ENCODE results near the gene PLSCR1.
A peak's percentile ranks its signal among the peaks of the same experiment; 100 is the strongest.

The PLSCR1 gene

GRCh38 chr3:146473726-146474125 is 70.7 kb downstream of the PLSCR1 start:
- H3K27me3 ChIP-seq (replicated peaks) = no peaks in the 10 kb centered on the region
- in situ Hi-C loops (cut with HindIII; ENCODE audit: low pct_ligation_motif_present, low sequenced_read_pairs) = no loop called here
- TF ChIP-seq CTCF (IDR thresholded peaks at IDR 0.05; ENCODE audit: low read depth, low read length, missing control alignments) = no peak
- no peak overlapping the region for H3K27ac ChIP-seq
- no peaks in the 10 kb centered on the region for H3K36me3 ChIP-seq (replicated peaks)
- no peak overlapping the region for H3K4me3 ChIP-seq (ENCODE audit: low read depth, low read length)
- DNase-seq = no peak

GRCh38 chr3:146472611-146473010 is 71.8 kb downstream of the PLSCR1 start:
- Histone ChIP-seq H3K4me3 (ENCODE audit: low read depth, low read length) (no peak overlapping the region), H3K27ac (no peak overlapping the region), H3K36me3 (replicated peaks) (no peaks in the 10 kb centered on the region), H3K27me3 (replicated peaks) (no peaks in the 10 kb centered on the region)
- no peak for TF ChIP-seq CTCF (IDR thresholded peaks at IDR 0.05; ENCODE audit: low read depth, low read length, missing control alignments)
- no peak for DNase-seq
- in situ Hi-C loops (cut with HindIII; ENCODE audit: low pct_ligation_motif_present, low sequenced_read_pairs) = no loop called here

GRCh38 chr3:146471012-146471411 is 73.4 kb downstream of the PLSCR1 start:
- no peaks in the 10 kb centered on the region for H3K27me3 ChIP-seq (replicated peaks)
- H3K36me3 ChIP-seq (replicated peaks) = no peaks in the 10 kb centered on the region
- no peak overlapping the region for H3K27ac ChIP-seq
- no peak overlapping the region for H3K4me3 ChIP-seq (ENCODE audit: low read depth, low read length)
- TF ChIP-seq CTCF (IDR thresholded peaks at IDR 0.05; ENCODE audit: low read depth, low read length, missing control alignments) = no peak
- in situ Hi-C loops (cut with HindIII; ENCODE audit: low pct_ligation_motif_present, low sequenced_read_pairs) = no loop called here
- DNase-seq = no peak

GRCh38 chr3:146470425-146470990 is 73.9 kb downstream of the PLSCR1 start:
- no peak overlapping the region for H3K4me3 ChIP-seq (ENCODE audit: low read depth, low read length)
- H3K36me3 ChIP-seq (replicated peaks) = no peaks in the 10 kb centered on the region
- no peak for TF ChIP-seq CTCF (IDR thresholded peaks at IDR 0.05; ENCODE audit: low read depth, low read length, missing control alignments)
- in situ Hi-C loops (cut with HindIII; ENCODE audit: low pct_ligation_motif_present, low sequenced_read_pairs) = no loop called here
- no peak for DNase-seq
- H3K27me3 ChIP-seq (replicated peaks) = no peaks in the 10 kb centered on the region
- H3K27ac ChIP-seq = no peak overlapping the region

GRCh38 chr3:146469150-146470017 is 75.0 kb downstream of the PLSCR1 start, which contains the start of gene PLSCR2:
PLSCR2 (minus strand) TSS chr3:146469561; CDS start chr3:146459904, 9,657 bp downstream.
- H3K36me3 ChIP-seq (replicated peaks) = no peaks in the 10 kb centered on the region
- DNase-seq = no peak
- no peaks in the 10 kb centered on the region for H3K27me3 ChIP-seq (replicated peaks)
- in situ Hi-C loops (cut with HindIII; ENCODE audit: low pct_ligation_motif_present, low sequenced_read_pairs) = no loop called here
- peak within 1 kb of the TSS; percentile 63 for H3K4me3 ChIP-seq (ENCODE audit: low read depth, low read length)
- no peak for TF ChIP-seq CTCF (IDR thresholded peaks at IDR 0.05; ENCODE audit: low read depth, low read length, missing control alignments)
- H3K27ac ChIP-seq = no peak within 1 kb of the TSS
